Large intestine (tissue), 3 donors: ENCODE results near the gene TPSG1. TPM values are rescaled to one million over a fixed set of nuclear protein-coding genes. Genes with fewer than 3 reads are reported as not detected.

Experiments used
- DNase-seq, 2 donors: peaks; one replicate each; pipeline versions ENCODE4 v3.0.0 to v3.0.0-alpha.2; 2013
- H3K27ac ChIP-seq: one replicate; pipeline ENCODE4 v1.5.1; 2013; ENCODE audit warnings: low read length
- H3K27me3 ChIP-seq: 2 replicates; pipeline ENCODE4 v1.6.1; 2013; ENCODE audit warnings: low read length; ENCODE audit not compliant: control insufficient read depth, insufficient read depth
- H3K36me3 ChIP-seq: 2 replicates; pipeline ENCODE4 v1.6.1; 2013; ENCODE audit warnings: low read length; ENCODE audit not compliant: control insufficient read depth, insufficient read depth
- H3K4me1 ChIP-seq: one replicate; pipeline ENCODE4 v1.6.1; 2013; ENCODE audit warnings: low read length; ENCODE audit not compliant: control insufficient read depth, insufficient read depth
- H3K4me3 ChIP-seq: one replicate; pipeline ENCODE4 v1.5.1; 2013; ENCODE audit warnings: low read length
- H3K9me3 ChIP-seq: one replicate; pipeline ENCODE4 v1.6.1; 2013; ENCODE audit warnings: mild to moderate bottlenecking, low read depth, low read length, moderate library complexity; ENCODE audit not compliant: control insufficient read depth
- WGBS: methylation state at CpG from one replicate; pipeline ENCODE4 v1.1.5; 2013; ENCODE audit warnings: low lambda C conversion rate; ENCODE audit not compliant: insufficient coverage; 5-methylcytosine and 5-hydroxymethylcytosine counted together
- polyA plus RNA-seq: library from polyadenylated mRNA; unstranded; fragments of 120-200 nt; gene quantifications from one replicate; pipeline ENCODE4 v1.2.1, GENCODE V29; 2013

Gene TPSG1
- polyA plus RNA-seq, 1 donor: 25.4 TPM

DNA sequence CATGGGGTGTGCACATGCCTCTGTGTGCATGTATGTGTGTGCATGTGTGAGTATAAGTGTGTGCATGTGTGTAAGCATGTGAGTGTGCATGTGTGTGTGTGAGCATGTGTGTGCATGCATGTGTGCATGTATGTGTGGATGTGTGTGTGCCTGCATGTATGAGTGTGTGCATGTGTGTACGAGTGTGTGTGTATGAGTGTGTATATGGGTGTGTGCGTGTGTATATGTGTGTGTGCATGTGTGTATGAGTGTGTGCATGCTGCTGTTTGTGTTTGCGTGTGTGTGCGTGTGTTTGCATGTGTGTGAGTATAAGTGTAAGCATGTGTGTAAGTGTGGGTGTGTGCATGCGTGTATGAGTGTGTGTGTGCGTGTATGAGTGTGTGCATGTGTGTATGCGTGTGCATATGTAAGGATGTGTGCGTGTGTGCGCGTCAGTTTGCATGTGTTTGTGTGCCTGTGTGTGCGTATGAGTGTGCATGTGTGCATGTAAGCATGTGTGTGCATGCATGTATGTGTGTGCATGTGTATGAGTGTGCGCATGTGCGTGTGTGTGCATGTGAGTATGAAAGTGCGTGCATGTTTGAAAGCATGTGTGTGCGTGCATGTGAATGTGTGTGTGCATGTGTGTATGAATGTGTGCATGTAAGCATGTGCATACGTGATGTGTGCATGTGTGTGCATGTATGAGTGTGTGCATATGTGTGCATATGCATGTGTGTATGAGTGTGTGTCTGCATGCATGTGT is 39.4 kb upstream of the TPSG1 start:
- WGBS: 100% methylated on average over 4 of the region's 16 CpGs

DNA sequence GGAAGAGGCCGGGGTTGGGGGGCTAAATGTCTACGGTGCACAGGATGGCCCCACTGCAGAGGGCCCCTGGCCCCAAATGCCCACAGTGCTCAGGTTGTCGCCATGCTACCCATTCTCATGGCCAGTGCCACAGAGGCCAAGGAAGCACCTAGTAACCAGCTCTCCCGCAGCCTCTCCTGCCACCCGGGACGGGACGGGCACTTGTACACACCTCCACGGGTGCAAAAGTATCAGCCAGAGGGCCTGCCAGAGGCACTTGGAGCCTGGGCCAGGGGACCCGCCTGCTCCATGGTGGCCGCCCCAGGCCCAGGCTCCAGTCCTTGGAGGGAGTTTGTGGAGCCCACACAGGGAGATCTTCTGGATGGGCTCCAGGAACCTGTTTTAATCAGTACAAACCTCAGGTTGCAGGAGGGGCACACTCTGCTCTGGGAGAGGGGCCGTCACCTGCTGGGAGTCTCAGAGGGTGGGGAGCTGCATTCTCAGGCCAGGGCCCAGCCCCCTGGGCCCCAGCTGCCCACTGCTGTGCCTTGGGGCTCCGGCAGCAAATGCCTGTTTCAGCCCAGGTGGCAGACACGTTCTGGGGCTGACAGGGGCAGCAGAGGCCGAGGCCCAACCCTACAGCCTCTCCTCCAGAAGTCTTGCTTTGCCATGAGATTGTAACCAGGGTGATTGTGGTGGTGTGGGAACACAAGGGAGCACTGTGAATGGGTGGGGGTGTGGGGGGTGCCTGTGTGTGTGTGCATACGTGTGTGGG is 38.7 kb upstream of the TPSG1 start:
- no peak for DNase-seq
- Histone ChIP-seq H3K36me3 (no peaks in the 10 kb centered on the region), H3K27me3 (peaks cover 42% of the 10 kb centered on the region), H3K27ac (no peak overlapping the region), H3K4me1 (no peaks in the 10 kb centered on the region), H3K4me3 (no peak overlapping the region), H3K9me3 (peaks cover 4% of the 10 kb centered on the region)
- no CpG with 5 or more reads among the region's 15 CpGs for WGBS

More for the DNA sequence above, 39.4 kb upstream of the TPSG1 start:
- H3K4me3 ChIP-seq: no peak overlapping the region
- peaks cover 4% of the 10 kb centered on the region for H3K9me3 ChIP-seq
- H3K27ac ChIP-seq: no peak overlapping the region
- no peaks in the 10 kb centered on the region for H3K36me3 ChIP-seq
- peaks cover 34% of the 10 kb centered on the region for H3K27me3 ChIP-seq
- DNase-seq: no peak
- no peaks in the 10 kb centered on the region for H3K4me1 ChIP-seq

DNA sequence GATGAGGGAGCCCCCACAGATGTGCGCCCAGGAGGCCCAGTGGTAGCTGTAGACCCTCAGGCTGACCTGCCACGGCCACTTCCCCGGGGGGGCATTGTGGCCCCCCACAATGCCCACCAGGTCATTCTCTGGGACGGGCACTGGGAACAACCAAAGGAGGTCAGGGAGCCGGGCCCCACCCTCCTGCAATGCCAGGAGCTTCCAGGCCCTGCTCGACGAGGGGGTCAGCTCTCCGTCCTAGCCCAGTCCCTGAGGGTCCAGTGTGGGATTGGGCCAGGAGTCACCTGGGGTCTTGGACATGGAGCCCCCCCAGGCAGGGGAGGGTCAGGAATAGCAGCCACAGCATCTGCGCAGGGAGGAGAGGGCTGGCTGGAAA is 37.8 kb upstream of the TPSG1 start:
- Histone ChIP-seq H3K4me3 (no peak overlapping the region), H3K4me1 (no peaks in the 10 kb centered on the region), H3K9me3 (peaks cover 4% of the 10 kb centered on the region), H3K27ac (no peak overlapping the region), H3K36me3 (no peaks in the 10 kb centered on the region), H3K27me3 (peaks cover 42% of the 10 kb centered on the region)
- DNase-seq: no peak
- no CpG with 5 or more reads among the region's 9 CpGs for WGBS

DNA sequence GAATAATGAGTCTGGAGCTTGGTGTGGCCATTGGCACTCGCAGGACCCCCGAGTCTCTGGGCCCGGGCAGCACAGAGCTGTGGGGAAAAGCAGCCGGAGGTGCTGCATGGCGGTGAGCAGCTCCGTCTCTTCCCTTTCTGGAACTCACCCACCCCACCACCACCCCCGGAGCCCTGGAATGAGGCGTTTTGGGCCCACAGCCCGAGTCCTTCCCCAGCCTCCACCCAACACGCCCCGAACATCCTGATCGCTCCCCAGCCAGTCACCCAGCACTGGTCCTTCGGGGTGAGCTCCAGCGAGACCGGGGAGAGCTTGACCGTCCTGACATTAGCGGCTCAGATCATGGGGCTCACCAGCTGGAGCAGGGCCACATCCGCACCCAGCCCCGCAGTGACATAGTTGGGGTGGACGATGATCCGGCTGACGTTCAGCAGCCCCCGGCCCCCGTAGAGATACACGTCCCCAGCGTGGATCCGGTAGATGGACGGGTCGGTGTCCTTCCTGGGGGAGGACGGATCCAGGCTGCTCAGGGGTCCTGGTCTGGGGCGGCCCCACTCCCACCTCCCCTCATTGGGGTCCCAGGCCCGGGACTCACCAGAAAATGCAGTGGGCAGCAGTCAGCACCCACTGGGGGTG is 37.3 kb upstream of the TPSG1 start:
- H3K36me3 ChIP-seq: no peaks in the 10 kb centered on the region

DNA sequence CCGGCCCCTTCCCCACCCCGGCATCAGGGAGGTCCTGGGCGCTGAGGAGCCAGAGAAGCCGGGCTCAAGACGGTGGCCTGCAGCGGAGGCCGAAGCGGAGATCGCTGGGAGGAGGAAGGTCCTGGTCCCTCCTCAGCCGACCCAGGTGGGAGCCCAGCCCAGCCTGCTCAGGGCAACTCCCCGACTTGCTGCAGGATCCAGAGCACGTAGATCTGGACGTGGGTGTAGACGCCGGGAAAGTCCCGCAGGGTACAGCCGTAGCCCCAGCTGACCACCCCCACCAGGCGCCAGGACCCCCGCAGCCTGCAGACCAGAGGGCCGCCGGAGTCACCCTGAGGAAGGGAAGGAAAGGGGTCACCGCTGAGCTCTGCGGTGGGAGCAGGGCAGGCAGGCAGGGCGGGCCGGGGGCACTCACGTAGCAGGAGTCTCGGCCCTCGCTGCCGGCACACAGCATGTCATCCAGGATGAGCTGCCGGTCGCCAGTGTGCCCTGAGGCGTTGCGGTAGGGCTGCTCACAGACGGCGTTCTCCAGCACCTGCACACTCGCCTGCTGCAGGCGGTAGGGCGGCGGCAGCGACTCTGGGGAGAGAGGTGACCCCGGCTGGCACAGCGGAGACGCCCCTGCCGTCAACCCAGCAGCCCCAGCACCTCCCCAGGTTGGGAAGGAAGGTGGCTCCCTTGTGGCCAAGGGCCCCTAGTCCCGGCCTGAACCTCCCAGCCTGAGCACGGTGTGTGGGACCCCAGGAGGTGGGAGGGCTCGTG is 36.2 kb upstream of the TPSG1 start:
- no CpG with 5 or more reads among the region's 47 CpGs for WGBS

More for the DNA sequence above, 37.3 kb upstream of the TPSG1 start:
- Histone ChIP-seq H3K4me1 (no peaks in the 10 kb centered on the region), H3K27me3 (peaks cover 42% of the 10 kb centered on the region), H3K9me3 (peaks cover 4% of the 10 kb centered on the region), H3K4me3 (no peak overlapping the region), H3K27ac (no peak overlapping the region)
- no peak for DNase-seq
- no CpG with 5 or more reads among the region's 32 CpGs for WGBS

DNA sequence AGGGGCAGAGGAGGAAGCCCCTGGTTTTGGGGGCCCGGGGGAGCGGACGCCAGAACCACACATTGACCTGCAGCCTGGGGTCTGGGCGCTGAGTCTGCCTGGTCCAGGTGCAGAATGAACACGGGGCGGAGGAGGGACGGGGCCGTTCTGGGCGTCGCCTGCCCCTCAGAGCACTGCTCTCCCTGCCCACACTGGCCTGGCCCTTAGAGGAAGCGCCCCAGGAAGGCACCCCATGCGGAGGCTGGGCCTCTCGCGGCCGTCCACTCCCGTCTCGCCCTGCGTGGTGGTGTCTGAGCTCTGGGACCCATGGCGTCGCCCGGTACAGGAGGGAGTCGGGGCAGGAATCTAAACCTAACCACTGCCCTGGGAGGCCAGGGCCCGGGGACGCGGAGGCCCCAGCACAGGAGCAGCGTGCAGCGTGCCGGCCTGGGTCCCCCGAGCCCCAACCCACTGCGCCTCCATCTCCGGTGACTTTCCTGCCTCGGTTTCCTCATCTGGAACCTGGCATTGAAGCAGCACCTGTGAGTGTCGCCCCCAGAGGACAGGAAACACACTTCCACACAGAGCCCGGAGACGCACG is 35.1 kb upstream of the TPSG1 start:
- peaks cover 4% of the 10 kb centered on the region for H3K9me3 ChIP-seq
- DNase-seq: no peak
- no peak overlapping the region for H3K4me3 ChIP-seq
- peaks cover 42% of the 10 kb centered on the region for H3K27me3 ChIP-seq
- H3K27ac ChIP-seq: no peak overlapping the region
- H3K4me1 ChIP-seq: no peaks in the 10 kb centered on the region
- no peaks in the 10 kb centered on the region for H3K36me3 ChIP-seq
- no CpG with 5 or more reads among the region's 36 CpGs for WGBS

More for the DNA sequence above, 36.2 kb upstream of the TPSG1 start:
- Histone ChIP-seq H3K36me3 (no peaks in the 10 kb centered on the region), H3K27me3 (peaks cover 42% of the 10 kb centered on the region), H3K9me3 (peaks cover 4% of the 10 kb centered on the region), H3K4me1 (no peaks in the 10 kb centered on the region), H3K4me3 (no peak overlapping the region), H3K27ac (no peak overlapping the region)
- no peak for DNase-seq

DNA sequence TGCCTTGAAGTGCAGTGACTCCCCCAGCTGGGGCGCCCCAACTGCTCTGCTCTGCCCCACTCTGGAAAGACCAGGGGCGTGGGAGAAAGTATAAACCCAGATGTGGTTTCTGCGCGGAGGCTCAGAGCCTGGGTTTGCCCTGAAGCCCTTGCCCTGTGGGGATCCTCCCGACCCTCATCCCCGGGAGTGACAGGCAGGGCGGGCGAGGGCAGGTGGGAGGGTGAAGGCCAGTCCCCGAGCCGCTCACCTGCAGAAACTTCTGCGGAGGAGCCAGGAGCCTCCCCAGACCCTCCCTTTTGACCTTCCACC is 34.6 kb upstream of the TPSG1 start:
- Histone ChIP-seq H3K27me3 (peaks cover 42% of the 10 kb centered on the region), H3K4me3 (no peak overlapping the region), H3K36me3 (no peaks in the 10 kb centered on the region), H3K9me3 (peaks cover 4% of the 10 kb centered on the region), H3K27ac (no peak overlapping the region), H3K4me1 (no peaks in the 10 kb centered on the region)
- WGBS: no CpG with 5 or more reads among the region's 11 CpGs
- no peak for DNase-seq

DNA sequence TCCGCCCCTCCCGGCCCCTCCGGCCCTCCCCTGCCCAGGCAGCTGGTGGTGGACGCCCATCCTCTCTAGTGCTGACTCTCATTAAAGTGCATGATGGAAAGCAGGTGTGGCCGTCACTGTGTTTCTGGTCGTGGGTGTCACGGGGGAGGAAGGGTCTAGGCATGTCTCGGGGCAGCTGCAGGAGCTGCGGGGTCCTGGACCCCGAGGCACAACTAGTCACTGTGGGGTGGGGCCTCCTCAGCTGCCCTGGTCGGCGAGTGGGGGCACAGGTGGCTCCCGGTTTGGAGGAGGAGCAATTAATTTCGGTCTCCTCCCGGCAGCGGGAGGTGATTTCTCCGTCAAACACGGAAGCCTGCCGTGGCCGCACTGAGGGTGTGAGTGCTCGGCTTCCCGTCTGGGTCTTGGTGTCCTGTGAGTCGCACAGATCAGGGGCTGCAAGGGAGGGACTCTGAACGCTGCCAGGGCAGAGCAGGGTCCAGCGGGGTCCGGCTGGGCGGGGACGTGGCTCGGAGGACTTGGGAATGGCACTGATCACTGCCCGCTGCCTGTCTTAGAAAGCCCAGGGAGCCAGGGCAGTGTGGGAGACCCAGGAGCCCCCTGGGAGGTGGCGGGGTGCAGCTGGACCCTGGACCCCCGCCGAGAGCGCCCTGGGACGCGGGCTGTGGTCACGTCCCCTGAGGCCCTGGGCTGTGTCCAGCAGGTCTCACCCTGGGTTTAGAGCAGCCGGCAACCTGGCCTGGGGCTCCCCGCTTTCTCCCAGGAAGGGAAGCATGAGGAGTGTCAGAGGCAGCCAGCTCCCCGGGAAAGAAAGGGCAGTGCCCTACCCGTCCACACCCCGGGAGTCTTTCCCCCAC is 34.1 kb upstream of the TPSG1 start:
- no peak overlapping the region for H3K4me3 ChIP-seq
- no peak overlapping the region for H3K27ac ChIP-seq
- no peak for DNase-seq
- no peaks in the 10 kb centered on the region for H3K36me3 ChIP-seq
- H3K9me3 ChIP-seq: peaks cover 4% of the 10 kb centered on the region
- H3K27me3 ChIP-seq: peaks cover 42% of the 10 kb centered on the region
- no CpG with 5 or more reads among the region's 42 CpGs for WGBS
- no peaks in the 10 kb centered on the region for H3K4me1 ChIP-seq

DNA sequence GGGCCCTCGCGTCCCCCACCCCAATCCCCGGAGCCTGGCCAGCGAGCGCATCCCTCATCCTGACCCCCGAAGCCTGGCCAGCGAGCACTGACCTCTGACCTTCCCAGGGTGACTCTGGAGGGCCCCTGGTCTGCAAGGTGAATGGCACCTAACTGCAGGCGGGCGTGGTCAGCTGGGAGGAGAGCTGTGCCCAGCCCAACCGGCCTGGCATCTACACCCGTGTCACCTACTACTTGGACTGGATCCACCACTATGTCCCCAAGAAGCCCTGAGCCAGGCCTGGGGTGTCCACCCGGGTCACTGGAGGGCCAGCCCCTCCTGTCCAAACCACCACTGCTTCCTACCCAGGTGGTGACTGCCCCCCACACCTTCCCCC is 33.1 kb upstream of the TPSG1 start:
- no peak for DNase-seq
- no peaks in the 10 kb centered on the region for H3K36me3 ChIP-seq
- H3K9me3 ChIP-seq: peaks cover 4% of the 10 kb centered on the region
- WGBS: no CpG with 5 or more reads among the region's 12 CpGs
- no peak overlapping the region for H3K4me3 ChIP-seq
- no peaks in the 10 kb centered on the region for H3K4me1 ChIP-seq
- no peak overlapping the region for H3K27ac ChIP-seq
- H3K27me3 ChIP-seq: peaks cover 42% of the 10 kb centered on the region
